GM10266 (cell line): ENCODE results near the gene HAUS8.

ENCODE experiments used
- DNase-seq: peaks from one replicate; pipeline ENCODE4 v3.0.0; 2012; ENCODE audit errors: extremely low spot score
- CTCF ChIP-seq: IDR thresholded peaks from 2 replicates; pipeline ENCODE4 v1.5.1; 2012; ENCODE audit warnings: mild to moderate bottlenecking, low read depth; ENCODE audit not compliant: control insufficient read depth, insufficient read depth; ENCODE audit errors: missing control alignments

The HAUS8 gene

GRCh38 chr19:17075035-17075863 is at the start of gene HAUS8, which contains the start of gene MYO9B:
TSS of gene HAUS8 (minus strand) at chr19:17075452. CDS start at chr19:17075422, 30 bp downstream.
TSS of gene MYO9B (plus strand) at chr19:17075777. CDS start at chr19:17101718, 25,941 bp downstream.
- DNase-seq: peak; percentile 98
- no peak for TF ChIP-seq CTCF

- no peak for TF ChIP-seq CTCF
- DNase-seq: no peak
Measured at GRCh38 chr19:17124025-17124424, 48.8 kb upstream of the HAUS8 start.

GRCh38 chr19:17123041-17123440 is 47.8 kb upstream of the HAUS8 start:
- DNase-seq: no peak
- TF ChIP-seq CTCF: no peak

- DNase-seq: peak; percentile 48
- no peak for TF ChIP-seq CTCF
Measured at GRCh38 chr19:17121736-17122293, 46.6 kb upstream of the HAUS8 start.

- no peak for TF ChIP-seq CTCF
- DNase-seq: no peak
Measured at GRCh38 chr19:17118957-17119356, 43.7 kb upstream of the HAUS8 start.

GRCh38 chr19:17116996-17117702 is 41.9 kb upstream of the HAUS8 start:
- DNase-seq: no peak

More at GRCh38 chr19:17116996-17117702, 41.9 kb upstream of the HAUS8 start:
- no peak for TF ChIP-seq CTCF
